Dermis lymphatic vessel endothelial cell (primary cell): ENCODE measurements around the gene GSTO2. TPM values are rescaled to one million over a fixed set of nuclear protein-coding genes. Genes with fewer than 3 reads are reported as not detected.

Source experiments
- total RNA-seq: library from RNA; depleted of rRNA; stranded (reverse); fragments of >200 nt; gene quantifications from 2 replicates; pipeline ENCODE4 v1.2.1, GENCODE V29; 2014

Gene GSTO2
- total RNA-seq: 0.98 and 1.0 TPM in 2 replicates

GRCh38 chr10:104268713-104269645 lies at the start of gene GSTO2:
TSS of gene GSTO2 (plus strand) at chr10:104269184. CDS start at chr10:104274916, 5,732 bp downstream.

DNA sequence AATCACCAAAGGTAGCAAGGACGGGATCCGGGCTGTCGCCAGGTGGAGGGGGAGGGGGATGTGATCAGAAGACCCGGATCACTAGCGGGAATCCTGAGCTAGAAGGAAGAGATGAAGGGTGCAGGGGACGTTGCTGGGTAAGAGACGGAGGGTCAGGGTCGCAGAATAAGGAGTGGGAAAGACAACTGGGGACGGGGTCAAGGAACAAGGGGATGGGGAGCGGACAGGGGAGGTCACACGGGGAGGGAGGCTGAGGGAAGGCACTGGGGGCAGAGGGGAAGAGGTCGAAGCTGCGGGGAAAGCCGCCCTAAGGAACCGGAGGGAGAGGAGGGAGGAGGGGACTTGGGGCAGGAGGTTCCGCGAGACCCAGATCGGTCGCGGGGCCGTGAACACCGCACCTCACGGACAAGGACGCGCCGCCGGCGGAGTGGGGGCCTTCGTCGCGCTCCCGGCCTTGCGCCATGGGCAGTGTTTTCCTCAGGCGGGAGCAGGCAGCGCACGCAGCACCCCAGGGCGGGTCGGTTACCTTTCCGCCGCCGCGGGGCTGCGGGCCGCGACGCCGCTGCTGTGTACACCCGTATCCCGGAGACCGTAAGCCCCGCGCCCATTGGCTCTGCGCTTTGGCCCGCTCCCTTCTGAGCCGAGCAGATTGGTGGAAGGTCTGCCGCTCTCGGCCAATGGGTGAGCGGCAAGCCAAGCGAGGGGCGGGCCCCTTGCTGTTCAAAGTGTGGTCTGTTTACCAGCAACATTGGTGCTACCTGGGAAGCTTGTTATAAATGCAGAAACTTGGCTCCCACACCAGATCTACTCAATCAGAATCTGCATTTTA lies 37.0 kb upstream of the GSTO2 start, which contains the start of gene CFAP43:
CFAP43 (minus strand) TSS at position 581 of the 829 bp plus-strand sequence; CDS start at position 463, 118 bp downstream.

GRCh38 chr10:104254493-104255310 lies 14.3 kb upstream of the GSTO2 start, which contains the start of gene GSTO1:
TSS of gene GSTO1 (plus strand) at chr10:104254892. CDS start at chr10:104254929, 37 bp downstream.

GRCh38 chr10:104337985-104338735 lies 69.2 kb downstream of the GSTO2 start, which contains the start of gene ITPRIP:
TSS of gene ITPRIP (minus strand) at chr10:104338465. CDS start at chr10:104316051, 22,414 bp downstream.

DNA sequence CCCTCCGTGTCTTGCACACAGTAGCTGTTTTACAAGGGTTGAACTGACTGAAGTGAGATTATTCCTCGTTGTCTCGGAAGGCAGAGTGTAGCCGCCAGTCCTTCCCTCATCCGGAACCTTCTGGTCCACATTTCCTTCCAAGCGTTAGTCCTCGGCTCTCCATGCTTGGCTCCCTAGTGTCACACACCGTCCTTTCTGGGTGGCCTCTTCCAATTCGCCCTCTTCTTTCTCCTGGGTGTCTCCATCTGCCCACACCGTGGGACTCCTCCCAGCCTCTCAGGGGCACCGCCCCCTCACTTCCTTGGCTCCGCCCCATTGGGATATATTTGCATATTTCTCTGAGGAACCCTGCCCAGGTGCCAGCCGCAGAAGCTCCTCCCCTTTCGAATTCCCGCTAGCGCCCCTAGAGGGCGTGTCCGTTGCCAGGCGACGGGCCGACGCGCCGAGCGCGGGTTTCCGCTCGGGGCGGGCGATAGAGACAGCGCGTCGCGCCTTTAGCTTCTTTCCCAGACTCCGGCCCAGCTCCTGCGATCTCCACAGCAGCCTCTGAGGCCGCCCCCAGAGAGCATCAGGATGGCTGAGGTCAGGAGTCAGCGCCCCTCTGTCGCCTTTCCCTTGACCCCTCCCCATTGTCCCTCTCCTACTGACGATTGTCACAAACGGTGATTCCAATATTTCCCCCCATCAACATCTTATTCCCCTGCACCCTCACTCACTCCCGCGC lies 84.5 kb downstream of the GSTO2 start, which contains the start of gene CFAP58:
CFAP58 (plus strand) TSS at position 509 of the 724 bp plus-strand sequence; CDS start at position 574, 65 bp downstream.

Other genes with a start within 250 kb of the GSTO2 start
- under 0.01 TPM in 2 replicates for gene COL17A1, start 183.3 kb upstream of the GSTO2 start, total RNA-seq
- 4.1 and 5.3 TPM in 2 replicates for gene SFR1, start 147.0 kb upstream of the GSTO2 start, total RNA-seq
- 0.17 TPM in 1 of 2 replicates, not detected in the other for gene CFAP43, start 36.8 kb upstream of the GSTO2 start, total RNA-seq
- gene GSTO1, start 14.3 kb upstream of the GSTO2 start, total RNA-seq: 444 and 487 TPM in 2 replicates
- gene ITPRIP, start 69.3 kb downstream of the GSTO2 start, total RNA-seq: 34.7 and 53.9 TPM in 2 replicates
- gene CFAP58, start 84.6 kb downstream of the GSTO2 start, total RNA-seq: 2.5 and 3.4 TPM in 2 replicates